ENCODE results near the gene MPP3.

Gene MPP3

DNA sequence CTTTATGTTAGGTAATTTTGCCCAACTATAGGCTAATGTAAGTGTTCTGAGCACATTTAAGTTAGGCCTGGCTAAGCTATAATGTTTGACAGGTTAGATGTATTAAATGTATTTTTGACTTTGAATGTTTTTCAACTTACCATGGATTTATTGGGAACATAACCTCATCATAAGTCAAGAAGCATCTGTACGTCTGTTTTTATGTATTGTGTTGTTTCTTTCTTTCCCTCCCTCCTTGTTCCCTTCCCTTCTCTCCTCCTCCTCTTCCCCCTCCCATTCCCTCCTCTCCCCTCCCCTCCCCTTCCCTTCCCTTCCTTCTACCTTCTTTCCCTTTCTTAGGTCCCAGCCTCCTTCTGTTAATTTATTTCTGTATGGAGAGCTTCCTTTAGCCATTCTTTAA lies 43.5 kb downstream of the MPP3 start:
- TF ChIP-seq, protein P1, sequence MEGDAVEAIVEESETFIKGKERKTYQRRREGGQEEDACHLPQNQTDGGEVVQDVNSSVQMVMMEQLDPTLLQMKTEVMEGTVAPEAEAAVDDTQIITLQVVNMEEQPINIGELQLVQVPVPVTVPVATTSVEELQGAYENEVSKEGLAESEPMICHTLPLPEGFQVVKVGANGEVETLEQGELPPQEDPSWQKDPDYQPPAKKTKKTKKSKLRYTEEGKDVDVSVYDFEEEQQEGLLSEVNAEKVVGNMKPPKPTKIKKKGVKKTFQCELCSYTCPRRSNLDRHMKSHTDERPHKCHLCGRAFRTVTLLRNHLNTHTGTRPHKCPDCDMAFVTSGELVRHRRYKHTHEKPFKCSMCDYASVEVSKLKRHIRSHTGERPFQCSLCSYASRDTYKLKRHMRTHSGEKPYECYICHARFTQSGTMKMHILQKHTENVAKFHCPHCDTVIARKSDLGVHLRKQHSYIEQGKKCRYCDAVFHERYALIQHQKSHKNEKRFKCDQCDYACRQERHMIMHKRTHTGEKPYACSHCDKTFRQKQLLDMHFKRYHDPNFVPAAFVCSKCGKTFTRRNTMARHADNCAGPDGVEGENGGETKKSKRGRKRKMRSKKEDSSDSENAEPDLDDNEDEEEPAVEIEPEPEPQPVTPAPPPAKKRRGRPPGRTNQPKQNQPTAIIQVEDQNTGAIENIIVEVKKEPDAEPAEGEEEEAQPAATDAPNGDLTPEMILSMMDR (IDR thresholded peaks at IDR 0.05; ENCODE audit: low read depth, low read length), result no peak
- DNase-seq (ENCODE audit: extremely low read depth, low read depth), result no peak

DNA sequence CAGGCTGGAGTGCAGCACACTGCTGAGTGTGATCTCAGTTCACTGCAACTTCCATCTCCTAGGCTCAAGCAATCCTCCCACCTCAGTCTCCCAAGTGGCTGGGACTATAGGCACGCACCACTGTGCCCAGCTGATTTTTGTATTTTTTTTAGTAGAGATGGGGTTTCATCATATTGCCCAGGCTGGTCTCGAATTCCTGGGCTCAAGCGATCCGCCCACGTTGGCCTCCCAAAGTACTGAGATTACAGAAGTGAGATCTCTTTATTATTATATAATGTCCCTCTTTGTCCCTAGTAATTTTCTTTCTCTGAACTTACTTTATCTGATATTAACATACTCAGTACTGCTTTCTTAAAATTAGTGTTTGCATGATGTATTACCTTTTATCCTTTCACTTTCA lies 44.4 kb downstream of the MPP3 start:
- no peak for DNase-seq (ENCODE audit: extremely low read depth, low read depth)
- TF ChIP-seq, protein P1 (IDR thresholded peaks at IDR 0.05; ENCODE audit: low read depth, low read length), result no peak

DNA sequence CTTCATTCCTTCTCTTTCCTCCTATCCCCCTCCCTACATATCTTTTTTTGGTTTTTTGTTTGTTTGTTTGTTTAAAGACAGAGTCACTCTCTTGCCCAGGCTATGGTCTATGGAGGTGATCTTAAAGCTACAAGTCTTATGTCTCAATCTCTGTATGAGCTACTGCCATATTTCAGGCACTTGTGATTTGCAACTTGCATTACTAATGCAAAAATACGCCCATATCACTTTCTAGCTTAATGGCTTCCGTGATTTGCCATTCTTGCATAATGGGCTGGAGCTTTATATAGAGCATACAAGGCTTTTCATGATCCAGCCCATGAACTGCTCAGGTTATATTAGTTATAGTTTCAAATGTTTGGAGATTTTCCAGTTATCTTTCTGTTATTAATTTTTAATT lies 45.2 kb downstream of the MPP3 start:
- no peak for DNase-seq (ENCODE audit: extremely low read depth, low read depth)
- TF ChIP-seq, protein P1 (IDR thresholded peaks at IDR 0.05; ENCODE audit: low read depth, low read length), result no peak

DNA sequence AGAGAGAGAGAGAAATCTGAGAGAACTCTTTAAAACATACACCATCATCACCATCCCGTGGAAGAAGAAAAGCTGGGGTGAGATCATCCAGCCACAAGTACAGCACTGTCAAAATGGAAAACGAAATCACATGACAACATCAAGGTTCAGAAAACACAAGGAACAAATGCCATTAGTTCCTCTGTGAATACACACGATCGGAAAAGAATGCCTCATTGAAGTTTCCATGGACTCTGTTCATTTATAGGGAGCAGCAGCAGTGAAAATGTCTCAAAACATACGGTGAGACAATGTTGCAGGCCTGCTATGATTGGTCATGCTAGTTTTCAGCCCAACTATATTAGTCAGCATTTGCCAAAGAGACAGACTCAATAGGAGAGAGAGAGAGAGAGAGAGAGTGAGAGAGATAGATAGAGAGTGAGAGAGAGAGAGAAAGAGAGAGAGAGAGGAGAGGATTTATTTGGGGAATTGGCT lies 48.3 kb downstream of the MPP3 start:
- DNase-seq (ENCODE audit: extremely low read depth, low read depth), result no peak
- TF ChIP-seq, protein P1 (IDR thresholded peaks at IDR 0.05; ENCODE audit: low read depth, low read length), result no peak

DNA sequence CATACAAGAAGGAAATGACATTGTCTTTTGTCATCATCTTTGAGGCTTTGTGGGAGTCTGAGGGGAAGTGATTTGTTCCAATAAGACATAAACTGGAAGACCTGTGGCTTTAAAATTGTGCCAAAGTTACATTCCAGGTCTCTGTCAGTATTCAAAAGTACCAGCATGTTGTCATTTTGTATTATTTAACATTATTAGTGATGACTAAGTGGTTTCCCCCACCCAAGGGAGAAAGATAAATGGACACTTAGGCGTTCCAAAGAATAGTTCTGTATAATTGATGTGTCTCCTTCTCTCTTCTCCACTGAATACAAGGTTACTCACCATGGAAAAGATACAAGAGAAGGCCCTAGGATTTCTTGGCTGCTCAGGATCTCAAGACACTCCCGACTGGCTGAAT lies 48.9 kb downstream of the MPP3 start:
- TF ChIP-seq, protein P1 (IDR thresholded peaks at IDR 0.05; ENCODE audit: low read depth, low read length), result no peak
- DNase-seq (ENCODE audit: extremely low read depth, low read depth), result no peak

DNA sequence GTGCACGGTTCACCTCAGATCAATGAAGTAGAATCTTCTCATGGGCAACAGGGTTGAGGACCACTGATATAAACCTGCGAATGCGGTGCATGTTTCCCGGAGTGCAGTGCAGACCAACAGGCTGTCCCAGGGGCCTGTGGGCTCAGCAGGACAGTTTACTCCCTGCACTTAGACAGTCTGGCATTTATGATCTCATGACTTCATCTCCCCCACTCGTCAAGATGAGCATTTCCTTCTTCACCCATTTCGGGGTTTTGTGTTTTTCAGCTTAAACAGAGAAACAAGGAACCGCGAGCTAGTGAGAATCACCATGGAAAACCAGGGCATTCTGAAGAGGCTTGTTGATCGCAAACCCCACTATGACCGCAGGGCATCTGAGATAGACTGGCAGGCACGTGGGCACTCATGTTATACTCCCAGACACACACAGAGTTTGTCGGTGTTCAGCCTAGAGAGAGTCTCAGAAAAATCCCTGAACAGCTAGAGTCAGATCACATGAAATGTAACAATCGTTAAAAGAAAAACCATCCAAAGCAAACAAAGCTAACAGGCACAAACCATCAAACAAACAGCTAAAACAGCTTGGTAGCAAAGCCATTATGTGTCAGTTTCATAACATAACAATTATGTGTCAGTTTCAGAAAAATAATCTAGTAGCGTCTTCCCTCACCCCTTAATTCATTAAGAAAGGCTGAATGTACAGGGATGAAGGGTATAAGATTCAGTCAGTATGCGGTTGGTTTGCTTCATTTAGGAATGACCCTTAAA lies 49.8 kb downstream of the MPP3 start:
- DNase-seq (ENCODE audit: extremely low read depth, low read depth), result no peak
- TF ChIP-seq, protein P1 (IDR thresholded peaks at IDR 0.05; ENCODE audit: low read depth, low read length), result no peak

DNA sequence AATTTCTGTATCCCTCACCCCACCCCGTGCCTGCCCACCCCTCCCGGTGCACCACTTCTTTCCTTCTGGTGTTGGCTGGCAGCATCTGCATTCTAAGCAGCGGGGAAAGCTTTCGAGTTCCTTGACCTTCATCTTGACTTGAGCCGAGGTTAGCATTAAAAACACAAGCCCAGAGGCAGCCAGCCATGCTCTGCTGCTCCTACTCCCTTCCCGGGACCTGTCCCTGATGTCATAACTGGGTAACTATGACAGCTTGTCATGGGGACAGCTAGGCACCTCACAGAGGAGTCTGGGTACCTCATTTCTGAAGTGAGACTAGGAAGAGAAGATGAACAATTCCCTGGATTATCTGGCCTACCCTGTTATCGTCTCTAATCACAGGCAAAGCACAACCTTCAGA lies 52.8 kb downstream of the MPP3 start, which contains the start of gene CFAP97D1:
TSS of gene CFAP97D1 (plus strand) at position 301 of the 400 bp plus-strand sequence. CDS start at position 329, 28 bp downstream.
- no peak for DNase-seq (ENCODE audit: extremely low read depth, low read depth)
- TF ChIP-seq, protein P1 (IDR thresholded peaks at IDR 0.05; ENCODE audit: low read depth, low read length), result no peak

All from AG09319 (cell line).